Activated CD8-positive, alpha-beta T cell treated with anti-CD3 and anti-CD28 coated beads for 36 hours (primary cell): ENCODE measurements around the gene COMMD1. TPM values are rescaled to one million over a fixed set of nuclear protein-coding genes. Genes with fewer than 3 reads are reported as not detected.
"Not testable (repeated sequence)": the region's sequence is repeated elsewhere in the genome, so short reads cannot be mapped to it uniquely, and the experiment has no call there.

ENCODE experiments used
- ATAC-seq: fragments of 200-7000 bp; cut with Tn5 transposase; one replicate; pipeline ENCODE4 v1.10.0; 2021; ENCODE audit warnings: mild to moderate bottlenecking, moderate library complexity
- CTCF ChIA-PET: fragments of 350-600 bp; sonication (Branson Sonifier 250); formaldehyde crosslinking; loops from one replicate; lab custom pipeline; 2021; ENCODE audit warnings: antibody characterized with exemption; lab: Charles Lee
- POLR2A ChIA-PET: fragments of 350-600 bp; sonication (Branson Sonifier 250); formaldehyde crosslinking; loops from one replicate; lab custom pipeline; 2021; ENCODE audit warnings: antibody characterized with exemption; lab: Charles Lee
- DNase-seq: peaks from one replicate; pipeline ENCODE4 v3.0.0-alpha.2; 2020
- H3K27ac Mint-ChIP-seq: one replicate; pipeline ENCODE4 v1.8.0; 2021; ENCODE audit warnings: mild to moderate bottlenecking, mixed read lengths
- H3K27me3 Mint-ChIP-seq: one replicate; pipeline ENCODE4 v1.8.0; 2021; ENCODE audit warnings: mixed read lengths
- H3K36me3 Mint-ChIP-seq: one replicate; pipeline ENCODE4 v1.8.0; 2021; ENCODE audit warnings: low read depth, mixed read lengths
- H3K4me1 Mint-ChIP-seq: one replicate; pipeline ENCODE4 v1.8.0; 2021; ENCODE audit warnings: low read depth, mixed read lengths
- H3K4me3 Mint-ChIP-seq: one replicate; pipeline ENCODE4 v1.8.0; 2021; ENCODE audit warnings: mild to moderate bottlenecking, moderate library complexity, mixed read lengths
- H3K9me3 Mint-ChIP-seq: one replicate; pipeline ENCODE4 v1.8.0; 2021; ENCODE audit warnings: mixed read lengths
- intact Hi-C: fragments of 100-400 bp; cut with micrococcal nuclease; formaldehyde crosslinking; loops from one replicate; pipeline ENCODE4 v1.10.0; 2022
- total RNA-seq, 2 experiments: library from RNA; stranded (reverse); gene quantifications; one replicate each; pipeline ENCODE4 v1.2.3, GENCODE V29; 2021
- TF ChIP-seq, protein P1 (sequence below): fragments of 200-600 bp; IDR thresholded peaks from one replicate; pipeline ENCODE4 v1.8.0; 2022; ENCODE audit warnings: antibody characterized with exemption, mild to moderate bottlenecking

The COMMD1 gene
- total RNA-seq, 2 experiments from 2014 or later: 25.3 to 27.0 TPM

DNA sequence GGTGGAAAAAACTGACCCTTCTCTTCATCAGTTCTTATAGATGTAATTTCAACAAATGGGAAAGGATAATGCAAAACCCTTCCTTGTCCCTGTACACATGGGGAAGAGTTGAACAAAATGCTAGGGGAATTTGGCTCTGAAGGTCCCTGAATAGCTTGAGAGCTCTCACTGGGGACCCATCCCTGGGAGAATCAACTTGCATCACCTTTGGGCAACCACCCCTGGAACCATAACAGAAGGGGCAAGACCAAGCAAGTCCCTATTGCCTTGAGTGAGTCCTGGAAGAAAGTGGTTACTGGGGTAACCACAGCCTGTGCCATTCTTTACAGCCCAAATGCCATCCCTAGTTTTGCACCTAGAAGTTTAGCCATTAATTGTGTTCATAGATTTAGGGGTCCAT lies 238.2 kb downstream of the COMMD1 start:
- Mint-ChIP-seq H3K36me3 (no peaks in the 10 kb centered on the region), H3K27me3 (no peaks in the 10 kb centered on the region), H3K9me3 (no peaks in the 10 kb centered on the region), H3K4me1 (peaks cover 15% of the 10 kb centered on the region), H3K27ac (no peak overlapping the region), H3K4me3 (no peak overlapping the region)
- intact Hi-C loops: no loop called here
- CTCF ChIA-PET: no interaction called here
- no peak for DNase-seq
- ATAC-seq: no peak
- TF ChIP-seq, protein P1, sequence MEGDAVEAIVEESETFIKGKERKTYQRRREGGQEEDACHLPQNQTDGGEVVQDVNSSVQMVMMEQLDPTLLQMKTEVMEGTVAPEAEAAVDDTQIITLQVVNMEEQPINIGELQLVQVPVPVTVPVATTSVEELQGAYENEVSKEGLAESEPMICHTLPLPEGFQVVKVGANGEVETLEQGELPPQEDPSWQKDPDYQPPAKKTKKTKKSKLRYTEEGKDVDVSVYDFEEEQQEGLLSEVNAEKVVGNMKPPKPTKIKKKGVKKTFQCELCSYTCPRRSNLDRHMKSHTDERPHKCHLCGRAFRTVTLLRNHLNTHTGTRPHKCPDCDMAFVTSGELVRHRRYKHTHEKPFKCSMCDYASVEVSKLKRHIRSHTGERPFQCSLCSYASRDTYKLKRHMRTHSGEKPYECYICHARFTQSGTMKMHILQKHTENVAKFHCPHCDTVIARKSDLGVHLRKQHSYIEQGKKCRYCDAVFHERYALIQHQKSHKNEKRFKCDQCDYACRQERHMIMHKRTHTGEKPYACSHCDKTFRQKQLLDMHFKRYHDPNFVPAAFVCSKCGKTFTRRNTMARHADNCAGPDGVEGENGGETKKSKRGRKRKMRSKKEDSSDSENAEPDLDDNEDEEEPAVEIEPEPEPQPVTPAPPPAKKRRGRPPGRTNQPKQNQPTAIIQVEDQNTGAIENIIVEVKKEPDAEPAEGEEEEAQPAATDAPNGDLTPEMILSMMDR: no peak
- POLR2A ChIA-PET: no interaction called here

DNA sequence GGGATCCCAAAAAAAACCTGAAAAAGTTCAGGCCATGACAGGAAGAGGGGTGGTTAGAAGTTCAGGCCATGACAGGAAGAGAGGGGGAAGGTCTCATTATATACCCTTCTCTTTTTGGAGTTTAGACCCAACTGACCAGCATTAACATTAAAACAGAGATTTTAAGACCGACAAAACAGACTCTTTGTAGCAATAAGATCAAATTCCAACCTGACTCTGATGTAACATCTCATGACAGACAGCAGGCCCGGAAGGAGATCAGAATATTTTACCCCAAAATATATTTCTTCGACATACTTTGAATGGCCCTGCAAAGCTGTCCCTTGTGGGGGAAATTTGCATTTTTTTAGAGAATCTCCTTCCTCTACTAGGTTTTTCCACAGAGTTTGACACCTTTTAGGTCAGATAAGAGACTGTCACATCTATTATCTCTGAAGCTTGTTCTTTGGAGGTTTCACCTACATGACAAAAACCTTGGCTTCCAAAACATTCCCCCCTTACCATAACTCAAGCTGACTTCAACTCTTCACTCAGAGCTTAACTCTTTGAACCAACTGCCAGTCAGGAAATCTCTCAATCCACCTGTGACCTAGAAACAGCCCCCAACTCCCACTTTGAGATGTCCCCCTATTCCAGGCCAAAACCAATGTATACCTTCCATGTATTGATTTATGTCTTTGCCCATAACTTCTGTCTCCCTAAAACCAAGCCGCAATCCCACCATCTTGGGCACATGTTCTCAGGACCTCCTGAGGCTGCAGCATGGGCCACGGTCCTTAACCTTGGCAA lies 239.4 kb downstream of the COMMD1 start:
- no peak overlapping the region for H3K4me3 Mint-ChIP-seq
- TF ChIP-seq, protein P1: no peak
- intact Hi-C loops: no loop called here
- ATAC-seq (no peak), DNase-seq (no peak)
- no peaks in the 10 kb centered on the region for H3K36me3 Mint-ChIP-seq
- CTCF ChIA-PET: no interaction called here
- peaks cover 15% of the 10 kb centered on the region for H3K4me1 Mint-ChIP-seq
- no peaks in the 10 kb centered on the region for H3K9me3 Mint-ChIP-seq
- POLR2A ChIA-PET: no interaction called here
- H3K27ac Mint-ChIP-seq: no peak overlapping the region
- H3K27me3 Mint-ChIP-seq: no peaks in the 10 kb centered on the region

DNA sequence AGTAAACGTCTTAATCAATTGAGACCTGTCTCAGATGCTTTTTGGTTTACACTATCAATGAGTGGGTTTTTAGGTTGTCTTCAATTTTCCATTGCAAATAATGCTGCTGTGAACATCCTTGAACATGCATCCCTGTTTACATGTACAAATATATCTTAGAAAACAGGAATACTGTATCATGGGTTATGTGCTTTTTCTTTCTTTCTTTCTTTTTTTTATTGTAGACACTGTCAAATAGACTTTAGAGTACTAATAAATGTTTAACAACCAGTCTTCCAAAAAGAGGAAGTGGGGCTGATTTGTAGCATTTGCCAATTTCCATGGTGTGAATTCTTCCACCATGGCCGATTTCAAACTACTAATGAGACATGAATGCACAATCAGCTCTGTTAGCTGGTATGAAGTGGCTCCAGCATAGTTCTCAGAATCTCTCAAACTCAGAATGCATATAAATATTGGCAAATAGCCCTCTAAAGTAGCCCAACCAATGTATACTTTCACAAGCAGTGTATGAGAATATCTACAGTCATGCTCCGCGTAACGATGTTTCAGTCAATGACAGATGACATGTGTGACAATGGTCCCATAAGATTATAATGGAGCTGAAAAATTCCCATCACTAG lies 240.1 kb downstream of the COMMD1 start:
- H3K27me3 Mint-ChIP-seq: no peaks in the 10 kb centered on the region
- ChIA-PET POLR2A (no interaction called here), CTCF (no interaction called here)
- H3K27ac Mint-ChIP-seq: no peak overlapping the region
- TF ChIP-seq, protein P1: no peak
- no peak overlapping the region for H3K4me3 Mint-ChIP-seq
- no peaks in the 10 kb centered on the region for H3K9me3 Mint-ChIP-seq
- H3K36me3 Mint-ChIP-seq: no peaks in the 10 kb centered on the region
- intact Hi-C loops: no loop called here
- peaks cover 15% of the 10 kb centered on the region for H3K4me1 Mint-ChIP-seq
- ATAC-seq (no peak), DNase-seq (no peak)

GRCh38 chr2:62146790-62147189 lies 241.3 kb downstream of the COMMD1 start:
- ATAC-seq, H3K27me3 Mint-ChIP-seq, intact Hi-C loops, CTCF ChIA-PET, H3K36me3 Mint-ChIP-seq, H3K4me1 Mint-ChIP-seq, H3K4me3 Mint-ChIP-seq, H3K9me3 Mint-ChIP-seq: not testable (repeated sequence)
- H3K27ac Mint-ChIP-seq: peak overlapping the region; percentile 34
- POLR2A ChIA-PET: interaction anchor here (0.6 kb wide), 1 partner anchor 119 kb away, joined by 4 read pairs; no protein-coding TSS in a partner anchor
- DNase-seq: peak; percentile 31

DNA sequence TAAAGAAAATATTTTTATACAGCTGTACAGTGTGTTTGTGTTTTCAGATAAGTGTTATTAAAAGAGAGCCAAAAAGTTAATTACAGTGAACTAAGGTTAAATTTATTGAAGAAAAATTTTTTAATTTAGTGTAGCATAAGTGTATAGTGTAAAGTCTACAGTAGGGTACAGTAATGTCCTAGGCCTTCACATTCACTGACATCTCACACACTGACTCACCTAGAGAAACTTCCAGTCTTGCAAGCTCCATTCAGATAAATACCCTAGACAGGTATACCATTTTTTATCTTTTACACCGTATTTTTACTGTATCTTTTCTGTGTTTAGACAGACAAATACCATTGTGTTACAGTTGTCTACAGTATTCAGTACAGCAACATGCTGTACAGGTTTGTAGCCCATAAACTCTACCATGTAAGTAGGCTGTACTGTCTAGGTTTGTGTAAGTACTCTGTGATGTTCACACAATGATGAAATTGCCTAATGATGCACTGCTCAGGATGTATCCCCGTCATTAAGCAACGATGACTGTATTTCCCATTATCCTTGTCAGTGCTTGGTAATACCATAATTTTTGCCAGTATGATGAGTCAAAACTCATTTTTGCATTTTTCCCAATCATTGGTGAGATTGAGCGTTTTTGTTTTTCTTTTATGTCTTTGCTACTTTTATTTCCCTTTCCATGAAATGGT lies 242.3 kb downstream of the COMMD1 start:
- H3K4me1 Mint-ChIP-seq: peaks cover 8% of the 10 kb centered on the region
- POLR2A ChIA-PET: interaction anchor here (0.6 kb wide), 1 partner anchor 120 kb away, joined by 4 read pairs; no protein-coding TSS in a partner anchor
- intact Hi-C loops: no loop called here
- CTCF ChIA-PET: no interaction called here
- no peak for ATAC-seq
- H3K27ac Mint-ChIP-seq: no peak overlapping the region
- TF ChIP-seq, protein P1: no peak
- no peaks in the 10 kb centered on the region for H3K9me3 Mint-ChIP-seq
- H3K4me3 Mint-ChIP-seq: no peak overlapping the region
- H3K36me3 Mint-ChIP-seq: no peaks in the 10 kb centered on the region
- no peak for DNase-seq
- H3K27me3 Mint-ChIP-seq: no peaks in the 10 kb centered on the region
